H54 (cell line): ENCODE results near the gene ZNF181.
A peak's percentile ranks its signal among the peaks of the same experiment; 100 is the strongest.

Experiments used
- DNase-seq: peaks from one replicate; pipeline ENCODE4 v3.0.0; 2011; ENCODE audit warnings: low spot score, mixed read lengths; ENCODE audit not compliant: insufficient read length
- FAIRE-seq: peaks from 3 replicates; lab custom pipeline; 2011; peaks lifted over from hg19 to GRCh38; lab: Jason Lieb, UNC
- POLR2A ChIP-seq: IDR thresholded peaks from 2 replicates; pipeline ENCODE4 v1.6.1; 2011; ENCODE audit warnings: low read depth, mild to moderate bottlenecking, low read length

Gene ZNF181

GRCh38 chr19:34731019-34731829, 2.8 kb upstream of the ZNF181 start:
- no peak for DNase-seq
- no peak for FAIRE-seq
- no peak for TF ChIP-seq POLR2A

- no peak for TF ChIP-seq POLR2A
- no peak for FAIRE-seq
- DNase-seq: no peak
Measured at GRCh38 chr19:34731964-34732363, 2.1 kb upstream of the ZNF181 start.

- no peak for DNase-seq
- no peak for TF ChIP-seq POLR2A
- FAIRE-seq: no peak
Measured at GRCh38 chr19:34732612-34733211, 1.3 kb upstream of the ZNF181 start.

- DNase-seq (no peak), FAIRE-seq (no peak)
- TF ChIP-seq POLR2A: no peak
Measured at GRCh38 chr19:34733266-34733745, 737 bp upstream of the ZNF181 start.

- no peak for TF ChIP-seq POLR2A
- DNase-seq (no peak), FAIRE-seq (no peak)
Measured at GRCh38 chr19:34734537-34735103, 577 bp downstream of the ZNF181 start.

- DNase-seq (no peak), FAIRE-seq (no peak)
- TF ChIP-seq POLR2A: no peak
Measured at GRCh38 chr19:34744896-34745690, 11.1 kb downstream of the ZNF181 start.

GRCh38 chr19:34757441-34757840, 23.4 kb downstream of the ZNF181 start:
- FAIRE-seq: no peak
- DNase-seq: no peak
- no peak for TF ChIP-seq POLR2A

GRCh38 chr19:34759218-34759917, 25.3 kb downstream of the ZNF181 start:
- FAIRE-seq: no peak
- no peak for DNase-seq
- no peak for TF ChIP-seq POLR2A

- TF ChIP-seq POLR2A: no peak
- FAIRE-seq (no peak), DNase-seq (no peak)
Measured at GRCh38 chr19:34766386-34766785, 32.3 kb downstream of the ZNF181 start.

GRCh38 chr19:34767951-34768350, 33.9 kb downstream of the ZNF181 start:
- DNase-seq (no peak), FAIRE-seq (no peak)
- no peak for TF ChIP-seq POLR2A

GRCh38 chr19:34772697-34773554, 38.9 kb downstream of the ZNF181 start, which contains the start of gene ZNF599:
TSS of gene ZNF599 (minus strand) at chr19:34773215. CDS start at chr19:34772841, 374 bp downstream.
- DNase-seq (peak; percentile 86), FAIRE-seq (peak; percentile 86)
- TF ChIP-seq POLR2A: peak; percentile 87

GRCh38 chr19:34773555-34773864, 39.5 kb downstream of the ZNF181 start:
- FAIRE-seq (no peak), DNase-seq (no peak)
- TF ChIP-seq POLR2A: no peak
